Stimulated activated CD4-positive, alpha-beta T cell treated with anti-CD3 and anti-CD28 coated beads, TNF-alpha, amount 100 ng/mL, for 4 hours (primary cell): ENCODE results near the gene SLC25A3.
"Not testable (repeated sequence)": the region's sequence is repeated elsewhere in the genome, so short reads cannot be mapped to it uniquely, and the experiment has no call there.

ENCODE experiments used
- DNase-seq, 3 experiments: peaks; one replicate each; pipeline ENCODE4 v3.0.0-alpha.2; 2020; ENCODE audit warnings: low read depth in 3 of 3

Gene SLC25A3

GRCh38 chr12:98594050-98594835, 757 bp downstream of the SLC25A3 start:
- peak in 2 of 3 experiments; percentile 9 to 12 for DNase-seq

- no peak for DNase-seq
Observed at GRCh38 chr12:98595243-98595988, 1.9 kb downstream of the SLC25A3 start.

- DNase-seq = not testable (repeated sequence)
Observed at GRCh38 chr12:98597313-98597712, 3.8 kb downstream of the SLC25A3 start.

GRCh38 chr12:98601924-98602323, 8.4 kb downstream of the SLC25A3 start:
- DNase-seq = no peak

GRCh38 chr12:98606359-98606988, 13.0 kb downstream of the SLC25A3 start:
- no peak for DNase-seq

GRCh38 chr12:98610596-98610995, 17.1 kb downstream of the SLC25A3 start:
- DNase-seq = no peak

GRCh38 chr12:98612696-98613334, 19.3 kb downstream of the SLC25A3 start:
- DNase-seq = no peak

- no peak for DNase-seq
Observed at GRCh38 chr12:98618952-98619351, 25.5 kb downstream of the SLC25A3 start.

GRCh38 chr12:98635657-98636323, 42.3 kb downstream of the SLC25A3 start:
- no peak for DNase-seq

GRCh38 chr12:98637068-98637467, 43.6 kb downstream of the SLC25A3 start:
- DNase-seq = no peak

GRCh38 chr12:98638009-98638408, 44.5 kb downstream of the SLC25A3 start:
- DNase-seq = no peak

GRCh38 chr12:98639491-98639890, 46.0 kb downstream of the SLC25A3 start:
- no peak for DNase-seq

- DNase-seq = not testable (repeated sequence)
Observed at GRCh38 chr12:98642801-98643200, 49.3 kb downstream of the SLC25A3 start.

- no peak for DNase-seq
Observed at GRCh38 chr12:98644433-98644711, 50.9 kb downstream of the SLC25A3 start.

- peak; percentile 91 to 94 (median 94) for DNase-seq
Observed at GRCh38 chr12:98644712-98645571, 51.5 kb downstream of the SLC25A3 start, which contains the start of the genes APAF1 and IKBIP. Gene APAF1, plus strand, starts transcription at chr12:98645290. Its CDS starts 3,070 bp downstream, at chr12:98648360. Gene IKBIP, minus strand, starts transcription at chr12:98644788. Its CDS starts 87 bp downstream, at chr12:98644701.

GRCh38 chr12:98645572-98646067, 52.1 kb downstream of the SLC25A3 start:
- no peak for DNase-seq

GRCh38 chr12:98646294-98647090, 53.0 kb downstream of the SLC25A3 start:
- no peak for DNase-seq

GRCh38 chr12:98651328-98651727, 57.8 kb downstream of the SLC25A3 start:
- DNase-seq = no peak

GRCh38 chr12:98653866-98654493, 60.5 kb downstream of the SLC25A3 start:
- DNase-seq = no peak
